Endothelial cell (in vitro differentiated cells): ENCODE data around the gene ATP10D. TPM values are rescaled to one million over a fixed set of nuclear protein-coding genes. Genes with fewer than 3 reads are reported as not detected.
"Not testable (repeated sequence)": the region's sequence is repeated elsewhere in the genome, so short reads cannot be mapped to it uniquely, and the experiment has no call there.

Experiments
- DNase-seq: peaks from one replicate; pipeline ENCODE4 v3.0.0; 2021; ENCODE audit warnings: low spot score
- H3K27ac Mint-ChIP-seq: one replicate; pipeline ENCODE4 v1.8.0; 2021; ENCODE audit warnings: mixed read lengths, inconsistent platforms; ENCODE audit not compliant: unreplicated experiment
- H3K27me3 Mint-ChIP-seq: one replicate; pipeline ENCODE4 v1.8.0; 2021; ENCODE audit warnings: mild to moderate bottlenecking, moderate library complexity, mixed read lengths, inconsistent platforms; ENCODE audit not compliant: unreplicated experiment
- H3K36me3 Mint-ChIP-seq: one replicate; pipeline ENCODE4 v1.8.0; 2021; ENCODE audit warnings: mild to moderate bottlenecking, low read depth, mixed read lengths, inconsistent platforms; ENCODE audit not compliant: unreplicated experiment
- H3K4me1 Mint-ChIP-seq: one replicate; pipeline ENCODE4 v1.8.0; 2021; ENCODE audit warnings: mild to moderate bottlenecking, mixed read lengths, inconsistent platforms; ENCODE audit not compliant: unreplicated experiment
- H3K4me3 Mint-ChIP-seq: one replicate; pipeline ENCODE4 v1.8.0; 2021; ENCODE audit warnings: mild to moderate bottlenecking, mixed read lengths, inconsistent platforms; ENCODE audit not compliant: unreplicated experiment
- H3K9me3 Mint-ChIP-seq: one replicate; pipeline ENCODE4 v1.8.0; 2021; ENCODE audit warnings: mixed read lengths, inconsistent platforms; ENCODE audit not compliant: unreplicated experiment
- CTCF ChIP-seq: fragments of 200-600 bp; sonication (generic); IDR thresholded peaks from one replicate; pipeline ENCODE4 v1.5.0; 2021; ENCODE audit warnings: antibody characterized with exemption; ENCODE audit not compliant: unreplicated experiment
- total RNA-seq: library from RNA; stranded (reverse); fragmentation: NEBNext Ultra II Directional; extraction: Animal tissue kit (Norgen Biotek cat#: 25700); gene quantifications from one replicate; pipeline ENCODE4 v1.2.1, GENCODE V29; 2021; ENCODE audit not compliant: unreplicated experiment

Gene ATP10D
- total RNA-seq, 1 donor from 2014 or later, result 9.3 TPM

GRCh38 chr4:47535567-47536147 is 50.6 kb downstream of the ATP10D start:
- Mint-ChIP-seq H3K4me1 (peaks cover 14% of the 10 kb centered on the region), H3K27ac (no peak overlapping the region), H3K36me3 (no peaks in the 10 kb centered on the region)

DNA sequence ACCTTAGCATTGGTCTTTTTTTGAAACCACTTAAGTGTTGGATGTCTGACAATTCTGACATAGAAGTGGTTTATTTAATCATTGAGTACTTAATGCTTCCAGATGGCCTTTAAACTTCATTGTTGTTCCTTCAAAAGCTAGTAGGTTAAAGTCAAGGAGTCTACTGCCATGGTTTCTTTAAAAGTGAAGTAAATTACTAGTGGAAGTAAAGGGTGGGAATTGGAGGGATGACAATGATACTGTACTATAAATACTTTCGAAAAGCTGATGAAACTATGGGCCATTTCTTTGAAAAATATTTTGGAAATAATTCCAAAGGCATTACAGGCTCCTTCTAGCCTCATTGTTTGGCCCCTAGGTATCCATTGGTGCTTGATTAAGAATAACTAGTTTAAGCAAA is 51.9 kb downstream of the ATP10D start:
- no peaks in the 10 kb centered on the region for H3K27me3 Mint-ChIP-seq
- H3K27ac Mint-ChIP-seq, result no peak overlapping the region
- TF ChIP-seq CTCF, result no peak
- peaks cover 4% of the 10 kb centered on the region for H3K4me1 Mint-ChIP-seq
- H3K36me3 Mint-ChIP-seq, result no peaks in the 10 kb centered on the region
- H3K4me3 Mint-ChIP-seq, result no peak overlapping the region
- no peak for DNase-seq
- no peaks in the 10 kb centered on the region for H3K9me3 Mint-ChIP-seq

More at GRCh38 chr4:47535567-47536147, 50.6 kb downstream of the ATP10D start:
- no peaks in the 10 kb centered on the region for H3K27me3 Mint-ChIP-seq
- no peaks in the 10 kb centered on the region for H3K9me3 Mint-ChIP-seq
- no peak overlapping the region for H3K4me3 Mint-ChIP-seq
- no peak for TF ChIP-seq CTCF
- no peak for DNase-seq

DNA sequence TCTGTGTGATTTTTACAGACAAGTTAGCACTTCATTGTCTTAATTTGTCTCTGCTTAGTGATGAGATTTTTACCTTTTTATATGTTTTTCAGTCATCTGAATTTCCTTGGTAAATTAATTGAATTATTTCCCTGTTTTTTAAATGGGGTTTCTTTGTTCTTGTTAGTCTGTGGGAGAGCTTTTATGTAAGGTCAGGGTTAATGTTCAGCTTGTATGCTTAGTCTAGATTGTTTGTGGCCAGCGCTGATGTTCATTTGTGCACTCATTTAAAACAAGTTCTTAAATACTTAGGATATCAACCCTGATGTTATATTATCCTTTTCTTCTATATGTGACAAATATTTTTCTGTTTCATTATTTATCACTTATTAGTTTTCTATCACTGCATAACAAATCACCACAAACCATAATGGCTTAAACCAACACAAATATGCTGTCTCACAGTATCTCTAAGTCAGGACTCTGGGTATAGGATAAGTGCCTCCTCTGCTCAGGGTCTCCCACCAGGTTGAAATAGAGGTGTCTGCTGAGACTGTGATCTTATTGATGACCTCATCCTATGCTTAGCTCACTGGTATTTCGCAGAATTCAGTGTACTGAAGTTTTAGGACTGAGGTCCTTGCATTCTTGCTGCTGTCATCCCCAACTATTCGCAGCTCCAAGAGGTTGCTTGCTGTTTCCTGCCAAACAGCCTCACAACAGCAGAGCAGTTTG is 53.2 kb downstream of the ATP10D start:
- Mint-ChIP-seq H3K36me3 (no peaks in the 10 kb centered on the region), H3K27me3 (no peaks in the 10 kb centered on the region), H3K4me1 (no peaks in the 10 kb centered on the region), H3K4me3 (no peak overlapping the region), H3K9me3 (no peaks in the 10 kb centered on the region), H3K27ac (no peak overlapping the region)
- DNase-seq, result no peak
- no peak for TF ChIP-seq CTCF

DNA sequence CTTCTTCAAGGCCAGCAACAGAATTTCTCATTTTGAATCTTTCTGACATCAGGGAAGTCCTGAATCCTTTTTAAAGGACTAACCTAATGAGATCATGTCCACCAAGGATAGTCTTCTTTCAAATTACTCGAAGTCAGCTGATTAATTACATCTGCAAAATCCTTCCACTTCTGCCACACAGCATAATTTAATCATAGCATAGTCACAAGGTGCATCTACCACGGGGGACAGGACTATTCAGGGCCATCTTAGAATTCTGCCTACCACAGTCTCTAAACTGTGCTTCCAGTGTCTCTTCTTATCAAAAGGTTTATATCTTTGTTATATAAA is 53.7 kb downstream of the ATP10D start:
- Mint-ChIP-seq H3K27me3 (no peaks in the 10 kb centered on the region), H3K9me3 (no peaks in the 10 kb centered on the region), H3K4me3 (no peak overlapping the region), H3K36me3 (no peaks in the 10 kb centered on the region), H3K4me1 (no peaks in the 10 kb centered on the region), H3K27ac (no peak overlapping the region)
- no peak for DNase-seq
- no peak for TF ChIP-seq CTCF

DNA sequence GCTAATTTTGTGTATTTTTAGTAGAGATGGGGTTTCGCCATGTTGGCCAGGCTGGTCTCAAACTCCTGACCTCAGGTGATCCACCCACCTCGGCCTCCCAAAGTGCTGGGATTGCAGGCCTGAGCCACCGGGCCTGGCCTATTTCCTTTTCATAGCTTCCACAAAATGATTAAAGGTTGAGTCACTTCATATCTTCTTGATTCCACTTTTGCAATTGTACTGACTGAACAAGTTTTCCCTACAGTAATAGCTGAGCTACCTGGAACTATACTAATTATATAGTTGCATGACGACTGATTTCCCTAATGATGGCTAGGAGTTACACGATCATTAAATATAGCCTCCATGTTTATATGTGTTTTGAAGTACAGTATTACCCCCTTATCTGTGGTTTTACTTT is 57.6 kb downstream of the ATP10D start:
- H3K36me3 Mint-ChIP-seq, H3K4me3 Mint-ChIP-seq, H3K9me3 Mint-ChIP-seq, H3K4me1 Mint-ChIP-seq, H3K27me3 Mint-ChIP-seq, DNase-seq, H3K27ac Mint-ChIP-seq: not testable (repeated sequence)
